Measurements from ENCODE around the gene KIRREL1.

Gene KIRREL1

DNA sequence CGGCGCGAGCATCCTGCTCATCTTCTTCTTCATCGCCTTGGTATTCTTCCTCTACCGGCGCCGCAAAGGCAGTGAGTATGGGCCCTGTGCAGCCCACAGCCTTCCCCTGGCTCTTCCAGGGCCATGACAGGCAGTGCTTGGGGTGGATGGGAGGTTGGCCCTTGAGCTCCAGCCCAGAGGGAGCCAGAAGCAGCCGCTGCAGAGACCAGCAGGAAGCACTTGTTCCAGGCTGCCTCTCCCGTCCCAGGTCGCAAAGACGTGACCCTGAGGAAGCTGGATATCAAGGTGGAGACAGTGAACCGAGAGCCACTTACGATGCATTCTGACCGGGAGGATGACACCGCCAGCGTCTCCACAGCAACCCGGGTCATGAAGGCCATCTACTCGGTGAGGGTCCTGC, 99.9 kb downstream of the KIRREL1 start:
- in situ Hi-C loops (cut with MboI; ENCODE audit: low pct_unique_long_range_greater_than_20kb, low sequenced_read_pairs, unreplicated experiment), result no loop called here
- no peak for DNase-seq (ENCODE audit: low spot score)
- TF ChIP-seq, protein P1, sequence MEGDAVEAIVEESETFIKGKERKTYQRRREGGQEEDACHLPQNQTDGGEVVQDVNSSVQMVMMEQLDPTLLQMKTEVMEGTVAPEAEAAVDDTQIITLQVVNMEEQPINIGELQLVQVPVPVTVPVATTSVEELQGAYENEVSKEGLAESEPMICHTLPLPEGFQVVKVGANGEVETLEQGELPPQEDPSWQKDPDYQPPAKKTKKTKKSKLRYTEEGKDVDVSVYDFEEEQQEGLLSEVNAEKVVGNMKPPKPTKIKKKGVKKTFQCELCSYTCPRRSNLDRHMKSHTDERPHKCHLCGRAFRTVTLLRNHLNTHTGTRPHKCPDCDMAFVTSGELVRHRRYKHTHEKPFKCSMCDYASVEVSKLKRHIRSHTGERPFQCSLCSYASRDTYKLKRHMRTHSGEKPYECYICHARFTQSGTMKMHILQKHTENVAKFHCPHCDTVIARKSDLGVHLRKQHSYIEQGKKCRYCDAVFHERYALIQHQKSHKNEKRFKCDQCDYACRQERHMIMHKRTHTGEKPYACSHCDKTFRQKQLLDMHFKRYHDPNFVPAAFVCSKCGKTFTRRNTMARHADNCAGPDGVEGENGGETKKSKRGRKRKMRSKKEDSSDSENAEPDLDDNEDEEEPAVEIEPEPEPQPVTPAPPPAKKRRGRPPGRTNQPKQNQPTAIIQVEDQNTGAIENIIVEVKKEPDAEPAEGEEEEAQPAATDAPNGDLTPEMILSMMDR (IDR thresholded peaks at IDR 0.05; ENCODE audit: extremely low read depth, insufficient read depth, missing control alignments), result no peak

DNA sequence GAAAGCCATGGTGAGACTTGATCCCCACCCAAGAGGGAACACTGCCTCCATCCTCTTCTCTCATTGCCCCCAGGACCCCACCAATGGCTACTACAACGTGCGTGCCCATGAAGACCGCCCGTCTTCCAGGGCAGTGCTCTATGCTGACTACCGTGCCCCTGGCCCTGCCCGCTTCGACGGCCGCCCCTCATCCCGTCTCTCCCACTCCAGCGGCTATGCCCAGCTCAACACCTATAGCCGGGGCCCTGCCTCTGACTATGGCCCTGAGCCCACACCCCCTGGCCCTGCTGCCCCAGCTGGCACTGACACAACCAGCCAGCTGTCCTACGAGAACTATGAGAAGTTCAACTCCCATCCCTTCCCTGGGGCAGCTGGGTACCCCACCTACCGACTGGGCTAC, 101.1 kb downstream of the KIRREL1 start:
- DNase-seq (ENCODE audit: low spot score), result no peak
- TF ChIP-seq, protein P1 (IDR thresholded peaks at IDR 0.05; ENCODE audit: extremely low read depth, insufficient read depth, missing control alignments), result no peak
- in situ Hi-C loops (cut with MboI; ENCODE audit: low pct_unique_long_range_greater_than_20kb, low sequenced_read_pairs, unreplicated experiment), result no loop called here

DNA sequence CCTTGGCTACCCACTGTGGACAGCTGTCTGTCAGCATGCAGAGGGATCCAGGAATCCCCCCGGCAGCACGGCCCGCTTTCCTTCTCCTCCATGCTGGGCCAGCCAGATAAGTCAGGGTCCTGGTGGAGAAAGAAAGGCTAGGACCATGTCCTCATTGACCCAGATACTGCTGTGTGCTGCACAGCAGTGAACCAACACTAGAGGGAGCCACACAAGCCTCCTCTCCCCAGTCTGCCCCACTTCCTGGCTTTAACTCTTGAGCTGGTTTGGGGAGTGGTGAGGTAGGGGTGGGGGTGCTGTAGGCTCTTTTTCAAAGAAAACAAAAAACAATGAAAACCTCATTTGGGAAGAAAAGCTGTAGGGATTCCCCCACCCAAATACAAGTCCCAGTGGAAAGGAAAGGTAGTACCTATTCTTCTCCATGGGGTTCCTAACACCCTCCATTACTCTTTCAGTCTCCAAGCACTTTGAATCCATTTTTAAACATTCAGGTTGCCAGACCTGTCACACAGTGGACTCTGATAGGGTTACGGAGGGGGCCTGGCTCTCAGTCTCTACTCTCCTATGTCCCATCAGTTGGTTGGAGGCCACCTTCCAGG, 102.4 kb downstream of the KIRREL1 start:
- TF ChIP-seq, protein P1 (IDR thresholded peaks at IDR 0.05; ENCODE audit: extremely low read depth, insufficient read depth, missing control alignments), result peak; percentile 78
- in situ Hi-C loops (cut with MboI; ENCODE audit: low pct_unique_long_range_greater_than_20kb, low sequenced_read_pairs, unreplicated experiment), result no loop called here
- peak; percentile 78 for DNase-seq (ENCODE audit: low spot score)

- DNase-seq (ENCODE audit: low spot score), result no peak
- TF ChIP-seq, protein P1 (IDR thresholded peaks at IDR 0.05; ENCODE audit: extremely low read depth, insufficient read depth, missing control alignments), result no peak
- in situ Hi-C loops (cut with MboI; ENCODE audit: low pct_unique_long_range_greater_than_20kb, low sequenced_read_pairs, unreplicated experiment), result no loop called here
Measured at GRCh38 chr1:158098256-158098655, 104.8 kb downstream of the KIRREL1 start.

GRCh38 chr1:158099185-158099584, 105.7 kb downstream of the KIRREL1 start:
- TF ChIP-seq, protein P1 (IDR thresholded peaks at IDR 0.05; ENCODE audit: extremely low read depth, insufficient read depth, missing control alignments), result no peak
- no peak for DNase-seq (ENCODE audit: low spot score)
- in situ Hi-C loops (cut with MboI; ENCODE audit: low pct_unique_long_range_greater_than_20kb, low sequenced_read_pairs, unreplicated experiment), result no loop called here

GRCh38 chr1:158100498-158100897, 107.1 kb downstream of the KIRREL1 start:
- in situ Hi-C loops (cut with MboI; ENCODE audit: low pct_unique_long_range_greater_than_20kb, low sequenced_read_pairs, unreplicated experiment), result no loop called here
- no peak for DNase-seq (ENCODE audit: low spot score)
- TF ChIP-seq, protein P1 (IDR thresholded peaks at IDR 0.05; ENCODE audit: extremely low read depth, insufficient read depth, missing control alignments), result no peak

Data from GM13977 (cell line).